Gastrocnemius medialis (tissue), 4 donors: ENCODE results near the gene MPRIP.

ENCODE experiments used
- CTCF ChIP-seq, 5 experiments: fragments of 450-650 bp in 3 of 5; fragments of 200-600 bp in 2 of 5; sonication (generic) in 2 of 5; IDR thresholded peaks in 4 of 5; conservative IDR thresholded peaks in 1 of 5; 1 replicate in 4 of 5; 2 replicates in 1 of 5; pipeline ENCODE4 v1.5.1; 2016 to 2019; ENCODE audit warnings: antibody characterized with exemption in 5 of 5, mild to moderate bottlenecking in 3 of 5, moderate library complexity in 3 of 5
- POLR2A ChIP-seq, 2 donors: fragments of 450-650 bp; IDR thresholded peaks; one replicate each; pipeline ENCODE4 v1.6.1; 2017; ENCODE audit warnings: antibody characterized with exemption in 2 of 2, mild to moderate bottlenecking in 2 of 2, moderate library complexity in 2 of 2

GRCh38 chr17:17109256-17109655, 67.0 kb downstream of the MPRIP start:
- no peak for TF ChIP-seq CTCF (IDR thresholded peaks at IDR 0.05 in 4 of 5, conservative IDR thresholded peaks at IDR 0.05 in 1 of 5)
- no peak for TF ChIP-seq POLR2A (IDR thresholded peaks at IDR 0.05)
